Activated T-cell treated with anti-CD3 and anti-CD28 coated beads for 24 hours (primary cell): Measurements from ENCODE around the gene ZNF48.

ENCODE experiments used
- DNase-seq: peaks from one replicate; pipeline ENCODE4 v3.0.0-alpha.2; 2020; ENCODE audit warnings: low read depth

The ZNF48 gene

GRCh38 chr16:30444231-30445148 lies 49.3 kb downstream of the ZNF48 start:
- no peak for DNase-seq

- no peak for DNase-seq
Observed at GRCh38 chr16:30445149-30445407, 49.9 kb downstream of the ZNF48 start.

DNA sequence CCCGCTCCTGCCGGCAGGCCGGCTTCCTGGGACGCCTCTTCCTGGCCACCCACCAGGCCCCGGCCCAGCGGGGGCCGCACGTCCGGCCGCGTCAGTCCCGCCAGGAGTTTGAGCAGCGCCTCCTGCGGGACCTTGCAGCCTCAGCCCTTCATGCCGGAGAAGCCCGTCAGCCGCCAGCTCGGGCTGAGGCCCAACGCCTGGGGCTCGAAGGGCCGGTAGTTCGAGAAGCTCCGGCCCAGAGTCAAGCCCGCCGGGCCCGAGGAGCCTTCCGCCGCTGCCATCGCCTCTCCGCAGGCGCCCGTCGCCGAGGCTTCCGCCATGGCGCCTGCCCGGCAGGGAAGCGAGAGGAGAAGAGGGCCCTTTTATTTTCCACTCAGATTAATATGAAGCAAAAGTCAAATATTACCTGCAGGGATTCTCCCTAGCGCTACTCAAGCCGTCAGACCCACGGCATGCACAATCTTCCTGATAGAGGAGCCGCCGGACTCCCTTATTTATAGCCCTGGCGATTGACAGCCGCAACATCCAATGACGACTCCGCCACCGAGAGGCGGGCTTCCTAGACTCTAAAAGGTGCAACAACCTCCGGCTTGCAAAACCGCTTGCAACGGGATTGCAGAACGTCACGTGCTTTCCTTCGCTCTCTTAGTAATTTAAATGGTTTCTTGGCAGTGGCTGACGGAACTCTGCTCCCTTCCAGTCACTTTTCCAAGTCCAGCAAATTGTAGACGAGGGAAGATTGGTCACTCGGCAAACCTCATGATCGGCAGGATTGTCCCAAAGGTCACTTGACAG lies 50.4 kb downstream of the ZNF48 start, which contains the start of gene SEPHS2:
SEPHS2 (minus strand) TSS at position 467 of the 795 bp plus-strand sequence; CDS start at position 320, 147 bp downstream.
- DNase-seq: peak; percentile 96

DNA sequence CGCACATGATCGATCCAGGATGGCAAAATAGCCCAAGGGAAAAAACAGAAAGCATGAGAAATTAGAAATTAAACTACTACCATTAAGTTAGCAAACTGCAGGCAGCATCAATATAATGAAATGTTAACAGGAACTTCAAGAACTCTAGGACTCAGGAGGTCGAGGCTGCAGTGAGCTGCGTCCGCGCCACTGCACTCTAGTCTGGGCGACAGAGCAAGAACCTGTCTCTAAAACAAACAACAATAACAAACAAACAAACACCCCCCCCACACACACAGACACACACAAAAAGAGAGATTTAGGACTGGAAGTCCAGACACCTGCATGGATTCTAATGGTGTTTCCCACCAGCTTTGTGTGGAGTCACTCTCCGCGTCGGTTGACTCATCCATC lies 51.0 kb downstream of the ZNF48 start:
- no peak for DNase-seq

GRCh38 chr16:30447512-30448226 lies 52.4 kb downstream of the ZNF48 start:
- DNase-seq: no peak

DNA sequence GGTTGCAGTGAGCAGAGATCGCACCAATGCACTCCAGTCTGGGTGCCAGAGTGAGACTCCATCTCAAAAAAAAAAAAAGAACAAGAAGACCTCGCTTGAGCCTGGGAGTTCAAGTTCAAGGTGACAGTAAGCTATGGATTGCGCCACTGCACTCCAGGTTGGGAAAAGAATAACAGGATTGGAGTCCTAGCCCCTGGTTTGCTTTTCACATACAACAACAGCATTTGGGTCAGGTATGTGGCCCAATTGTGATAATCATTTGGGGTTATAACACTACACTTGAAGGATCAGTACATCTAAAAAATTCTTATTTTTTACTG lies 53.9 kb downstream of the ZNF48 start:
- no peak for DNase-seq
